ENCODE measurements around the gene DHRSX.

DNA sequence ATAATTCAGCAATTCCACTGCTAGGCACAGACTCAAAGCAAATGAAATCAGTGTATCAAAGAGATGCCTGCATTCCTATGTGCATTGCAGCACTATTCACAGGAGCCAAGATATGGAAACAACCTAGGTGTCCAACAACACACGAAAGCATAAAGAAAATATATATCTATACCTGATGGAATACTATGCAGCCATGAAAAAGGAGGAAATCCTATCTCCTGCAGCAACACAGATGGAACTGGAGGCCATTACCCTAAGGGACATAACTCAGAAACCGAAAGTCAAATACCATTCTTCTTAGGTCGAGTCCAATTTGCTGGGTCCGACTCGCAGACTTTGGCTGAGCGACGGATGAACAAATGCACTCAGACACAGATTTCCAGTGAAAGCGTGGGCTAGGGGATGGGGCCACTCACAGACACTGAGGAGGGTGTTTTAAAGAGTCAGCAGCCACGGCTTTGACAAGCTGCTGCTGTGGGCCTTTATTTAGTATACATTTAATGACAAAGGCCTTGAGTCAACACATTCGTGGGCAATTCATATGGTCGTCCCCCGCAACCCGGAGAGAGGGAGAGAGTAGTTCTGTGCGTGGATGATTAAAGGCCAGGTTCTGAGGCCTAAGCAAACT, 93.8 kb downstream of the DHRSX start:
- no peak for TF ChIP-seq CTCF (IDR thresholded peaks at IDR 0.05; ENCODE audit: insufficient read depth, low read depth, low read length)
- no peak for TF ChIP-seq EZH2 (IDR thresholded peaks at IDR 0.05; ENCODE audit: insufficient read depth, low read length)
